ENCODE results near the gene ZNF778. TPM values are rescaled to one million over a fixed set of nuclear protein-coding genes. Genes with fewer than 3 reads are reported as not detected.

Gene ZNF778
- total and polyA plus RNA-seq, 2 of the 13 experiments (the other 11 are each of a cell fraction or from before 2014, with no cell fraction given): 3.8 to 7.2 TPM

DNA sequence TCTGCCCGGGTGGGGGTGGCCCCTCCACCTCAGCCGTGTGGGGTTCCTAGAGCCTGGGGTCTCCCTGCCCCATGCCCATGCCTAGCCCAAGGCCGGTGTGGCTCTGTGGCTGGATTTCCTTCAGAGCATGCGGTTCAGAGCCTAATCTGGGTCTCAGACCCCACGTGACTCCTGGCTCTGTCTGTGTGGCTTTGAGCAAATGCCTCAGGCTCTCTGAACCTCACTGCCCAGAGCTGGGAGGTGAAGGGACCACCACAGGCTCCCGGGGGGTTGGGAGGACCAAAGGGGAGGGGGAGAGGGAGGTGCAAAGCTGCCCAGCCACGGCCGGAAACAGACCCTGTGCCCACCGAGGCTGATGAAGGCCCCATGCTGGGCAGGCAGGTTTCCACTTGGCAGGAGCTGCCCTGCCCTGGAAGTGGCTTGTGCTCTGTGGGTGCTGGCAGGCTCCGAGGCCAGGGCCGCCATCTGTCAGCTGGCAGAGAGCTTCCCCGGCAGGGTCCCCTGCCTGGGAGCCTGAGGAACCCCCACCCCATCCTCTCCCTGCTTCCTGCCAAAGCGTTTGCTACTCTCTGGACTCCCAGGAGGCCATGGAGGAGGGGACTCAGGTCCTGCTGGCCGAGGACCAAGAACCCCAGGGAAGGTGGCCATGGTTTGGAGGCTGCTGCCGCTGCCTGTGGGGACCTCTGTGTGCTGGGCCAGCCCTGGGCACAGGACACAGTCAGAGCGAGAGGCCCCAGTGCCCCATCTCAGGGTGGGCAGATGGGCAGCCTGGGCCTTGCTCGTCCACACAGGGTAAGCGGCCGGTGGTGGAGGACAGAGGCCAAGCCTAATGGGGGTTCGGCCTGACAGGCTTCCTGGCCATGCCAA, 42.0 kb upstream of the ZNF778 start:
- ChIA-PET POLR2A (interaction anchor here (1.2 kb wide), 1 partner anchor 42 kb away, joined by 3 read pairs; the partner anchor contains the start of gene ZNF778), CTCF (ENCODE audit: low intra/inter-chr PET ratio, low total read pairs) (no interaction called here)
- Histone ChIP-seq H3K27me3 (ENCODE audit: control insufficient read depth in 1 of 2, insufficient read depth in 2 of 2, low read length in 2 of 2) (peaks cover 74 to 94% of the 10 kb centered on the region in 2 experiments), H4K20me1 (ENCODE audit: insufficient read depth, low read length) (peaks cover 13% of the 10 kb centered on the region), H3K9me3 (ENCODE audit: low read length) (no peaks in the 10 kb centered on the region), H3K9ac (ENCODE audit: insufficient read depth, low read depth, low read length) (no peak overlapping the region), H3K36me3 (replicated peaks in 1 of 2; ENCODE audit: control insufficient read depth in 1 of 2, insufficient read depth in 2 of 2, low read length in 2 of 2) (no peaks in the 10 kb centered on the region), H3K4me1 (ENCODE audit: insufficient read depth, low read length) (peaks cover 52% of the 10 kb centered on the region), H3K27ac (ENCODE audit: extremely low read length, insufficient read depth, low read length) (no peak overlapping the region), H3K79me2 (ENCODE audit: insufficient read depth, low read length) (no peaks in the 10 kb centered on the region), H3K4me2 (ENCODE audit: low read depth, low read length) (no peak overlapping the region), H3K4me3 (replicated peaks in 1 of 3; ENCODE audit: insufficient read depth in 1 of 3, low read depth in 2 of 3, low read length in 3 of 3) (no peak overlapping the region; a peak in 1 of 6 replicates), H2AFZ (ENCODE audit: low read length) (no peak overlapping the region)
- in situ Hi-C loops (cut with HindIII; ENCODE audit: extremely low pct_ligation_motif_present, low pct_unique_long_range_greater_than_20kb): no loop called here
- FAIRE-seq: no peak
- no peak for ATAC-seq
- no peak for DNase-seq (ENCODE audit: low spot score)
- intact Hi-C loops (cut with micrococcal nuclease; ENCODE audit: unreplicated experiment): no loop called here
- 13% methylated on average over 8 of the region's 20 CpGs for WGBS (ENCODE audit: low lambda C conversion rate)
- BruUV-seq (replicated peaks): no TSS peak
- TF ChIP-seq, protein P1, sequence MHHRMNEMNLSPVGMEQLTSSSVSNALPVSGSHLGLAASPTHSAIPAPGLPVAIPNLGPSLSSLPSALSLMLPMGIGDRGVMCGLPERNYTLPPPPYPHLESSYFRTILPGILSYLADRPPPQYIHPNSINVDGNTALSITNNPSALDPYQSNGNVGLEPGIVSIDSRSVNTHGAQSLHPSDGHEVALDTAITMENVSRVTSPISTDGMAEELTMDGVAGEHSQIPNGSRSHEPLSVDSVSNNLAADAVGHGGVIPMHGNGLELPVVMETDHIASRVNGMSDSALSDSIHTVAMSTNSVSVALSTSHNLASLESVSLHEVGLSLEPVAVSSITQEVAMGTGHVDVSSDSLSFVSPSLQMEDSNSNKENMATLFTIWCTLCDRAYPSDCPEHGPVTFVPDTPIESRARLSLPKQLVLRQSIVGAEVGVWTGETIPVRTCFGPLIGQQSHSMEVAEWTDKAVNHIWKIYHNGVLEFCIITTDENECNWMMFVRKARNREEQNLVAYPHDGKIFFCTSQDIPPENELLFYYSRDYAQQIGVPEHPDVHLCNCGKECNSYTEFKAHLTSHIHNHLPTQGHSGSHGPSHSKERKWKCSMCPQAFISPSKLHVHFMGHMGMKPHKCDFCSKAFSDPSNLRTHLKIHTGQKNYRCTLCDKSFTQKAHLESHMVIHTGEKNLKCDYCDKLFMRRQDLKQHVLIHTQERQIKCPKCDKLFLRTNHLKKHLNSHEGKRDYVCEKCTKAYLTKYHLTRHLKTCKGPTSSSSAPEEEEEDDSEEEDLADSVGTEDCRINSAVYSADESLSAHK (CRISPR knock-in tag; IDR thresholded peaks at IDR 0.05; ENCODE audit: borderline replicate concordance): no peak
- TF ChIP-seq ZNF790 (CRISPR knock-in tag; IDR thresholded peaks at IDR 0.05; ENCODE audit: borderline replicate concordance) (no peak), ZMYM2 (CRISPR knock-in tag; IDR thresholded peaks at IDR 0.05) (no peak), KAT2B (IDR thresholded peaks at IDR 0.05; ENCODE audit: borderline replicate concordance, low read depth, low read length) (no peak), ZNF816 (CRISPR knock-in tag; IDR thresholded peaks at IDR 0.05; ENCODE audit: borderline replicate concordance) (no peak), ZNF317 (CRISPR knock-in tag; IDR thresholded peaks at IDR 0.05) (no peak), EED (CRISPR knock-in tag; IDR thresholded peaks at IDR 0.05) (no peak), TEAD3 (CRISPR knock-in tag; optimal IDR thresholded peaks at IDR 0.05; ENCODE audit: borderline replicate concordance) (no peak), ZNF136 (CRISPR knock-in tag; IDR thresholded peaks at IDR 0.05; ENCODE audit: low read depth) (no peak), MEIS1 (CRISPR knock-in tag; IDR thresholded peaks at IDR 0.05; ENCODE audit: borderline replicate concordance) (0 out of 2 replicates have a peak, but pooled peaks have one; percentile 45), AGO1 (IDR thresholded peaks at IDR 0.05; ENCODE audit: low read depth, low read length, poor library complexity, severe bottlenecking) (peak; percentile 29)
- TF ChIP-seq, protein P2, sequence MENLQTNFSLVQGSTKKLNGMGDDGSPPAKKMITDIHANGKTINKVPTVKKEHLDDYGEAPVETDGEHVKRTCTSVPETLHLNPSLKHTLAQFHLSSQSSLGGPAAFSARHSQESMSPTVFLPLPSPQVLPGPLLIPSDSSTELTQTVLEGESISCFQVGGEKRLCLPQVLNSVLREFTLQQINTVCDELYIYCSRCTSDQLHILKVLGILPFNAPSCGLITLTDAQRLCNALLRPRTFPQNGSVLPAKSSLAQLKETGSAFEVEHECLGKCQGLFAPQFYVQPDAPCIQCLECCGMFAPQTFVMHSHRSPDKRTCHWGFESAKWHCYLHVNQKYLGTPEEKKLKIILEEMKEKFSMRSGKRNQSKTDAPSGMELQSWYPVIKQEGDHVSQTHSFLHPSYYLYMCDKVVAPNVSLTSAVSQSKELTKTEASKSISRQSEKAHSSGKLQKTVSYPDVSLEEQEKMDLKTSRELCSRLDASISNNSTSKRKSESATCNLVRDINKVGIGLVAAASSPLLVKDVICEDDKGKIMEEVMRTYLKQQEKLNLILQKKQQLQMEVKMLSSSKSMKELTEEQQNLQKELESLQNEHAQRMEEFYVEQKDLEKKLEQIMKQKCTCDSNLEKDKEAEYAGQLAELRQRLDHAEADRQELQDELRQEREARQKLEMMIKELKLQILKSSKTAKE (CRISPR knock-in tag; IDR thresholded peaks at IDR 0.05; ENCODE audit: borderline replicate concordance): no peak
- TF ChIP-seq, protein P3, sequence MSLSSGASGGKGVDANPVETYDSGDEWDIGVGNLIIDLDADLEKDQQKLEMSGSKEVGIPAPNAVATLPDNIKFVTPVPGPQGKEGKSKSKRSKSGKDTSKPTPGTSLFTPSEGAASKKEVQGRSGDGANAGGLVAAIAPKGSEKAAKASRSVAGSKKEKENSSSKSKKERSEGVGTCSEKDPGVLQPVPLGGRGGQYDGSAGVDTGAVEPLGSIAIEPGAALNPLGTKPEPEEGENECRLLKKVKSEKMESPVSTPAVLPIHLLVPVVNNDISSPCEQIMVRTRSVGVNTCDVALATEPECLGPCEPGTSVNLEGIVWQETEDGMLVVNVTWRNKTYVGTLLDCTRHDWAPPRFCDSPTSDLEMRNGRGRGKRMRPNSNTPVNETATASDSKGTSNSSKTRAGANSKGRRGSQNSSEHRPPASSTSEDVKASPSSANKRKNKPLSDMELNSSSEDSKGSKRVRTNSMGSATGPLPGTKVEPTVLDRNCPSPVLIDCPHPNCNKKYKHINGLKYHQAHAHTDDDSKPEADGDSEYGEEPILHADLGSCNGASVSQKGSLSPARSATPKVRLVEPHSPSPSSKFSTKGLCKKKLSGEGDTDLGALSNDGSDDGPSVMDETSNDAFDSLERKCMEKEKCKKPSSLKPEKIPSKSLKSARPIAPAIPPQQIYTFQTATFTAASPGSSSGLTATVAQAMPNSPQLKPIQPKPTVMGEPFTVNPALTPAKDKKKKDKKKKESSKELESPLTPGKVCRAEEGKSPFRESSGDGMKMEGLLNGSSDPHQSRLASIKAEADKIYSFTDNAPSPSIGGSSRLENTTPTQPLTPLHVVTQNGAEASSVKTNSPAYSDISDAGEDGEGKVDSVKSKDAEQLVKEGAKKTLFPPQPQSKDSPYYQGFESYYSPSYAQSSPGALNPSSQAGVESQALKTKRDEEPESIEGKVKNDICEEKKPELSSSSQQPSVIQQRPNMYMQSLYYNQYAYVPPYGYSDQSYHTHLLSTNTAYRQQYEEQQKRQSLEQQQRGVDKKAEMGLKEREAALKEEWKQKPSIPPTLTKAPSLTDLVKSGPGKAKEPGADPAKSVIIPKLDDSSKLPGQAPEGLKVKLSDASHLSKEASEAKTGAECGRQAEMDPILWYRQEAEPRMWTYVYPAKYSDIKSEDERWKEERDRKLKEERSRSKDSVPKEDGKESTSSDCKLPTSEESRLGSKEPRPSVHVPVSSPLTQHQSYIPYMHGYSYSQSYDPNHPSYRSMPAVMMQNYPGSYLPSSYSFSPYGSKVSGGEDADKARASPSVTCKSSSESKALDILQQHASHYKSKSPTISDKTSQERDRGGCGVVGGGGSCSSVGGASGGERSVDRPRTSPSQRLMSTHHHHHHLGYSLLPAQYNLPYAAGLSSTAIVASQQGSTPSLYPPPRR (CRISPR knock-in tag; IDR thresholded peaks at IDR 0.05; ENCODE audit: borderline replicate concordance): no peak

Measured in HepG2 (cell line).